ENCODE results near the gene DUOX2. TPM values are rescaled to one million over a fixed set of nuclear protein-coding genes. Genes with fewer than 3 reads are reported as not detected.
A peak's percentile ranks its signal among the peaks of the same experiment; 100 is the strongest.
"Not testable (repeated sequence)": the region's sequence is repeated elsewhere in the genome, so short reads cannot be mapped to it uniquely, and the experiment has no call there.

Gene DUOX2
- total RNA-seq, 1 experiment from 2014 or later, result 0.40 TPM

- no peak for DNase-seq (ENCODE audit: low read depth)
Measured at GRCh38 chr15:45138814-45139765, 25.1 kb upstream of the DUOX2 start.

- no peak for DNase-seq (ENCODE audit: low read depth)
Measured at GRCh38 chr15:45137703-45138102, 23.7 kb upstream of the DUOX2 start.

- no peak for DNase-seq (ENCODE audit: low read depth)
Measured at GRCh38 chr15:45136378-45136764, 22.4 kb upstream of the DUOX2 start.

- not testable (repeated sequence) for DNase-seq (ENCODE audit: low read depth)
Measured at GRCh38 chr15:45135705-45136377, 21.9 kb upstream of the DUOX2 start.

GRCh38 chr15:45134682-45135604 lies 21.0 kb upstream of the DUOX2 start:
- peak; percentile 46 for DNase-seq (ENCODE audit: low read depth)

- no peak for DNase-seq (ENCODE audit: low read depth)
Measured at GRCh38 chr15:45134046-45134445, 20.1 kb upstream of the DUOX2 start.

- no peak for DNase-seq (ENCODE audit: low read depth)
Measured at GRCh38 chr15:45133561-45133920, 19.6 kb upstream of the DUOX2 start.

- no peak for DNase-seq (ENCODE audit: low read depth)
Measured at GRCh38 chr15:45132844-45133560, 19.0 kb upstream of the DUOX2 start.

- DNase-seq (ENCODE audit: low read depth), result no peak
Measured at GRCh38 chr15:45131510-45131909, 17.5 kb upstream of the DUOX2 start.

GRCh38 chr15:45130291-45131000 lies 16.5 kb upstream of the DUOX2 start:
- DNase-seq (ENCODE audit: low read depth), result no peak

- no peak for DNase-seq (ENCODE audit: low read depth)
Measured at GRCh38 chr15:45129651-45130129, 15.7 kb upstream of the DUOX2 start, which contains the start of the genes DUOX1 and DUOXA1. Gene DUOX1, plus strand, starts transcription at chr15:45129994. Its CDS starts 1,973 bp downstream, at chr15:45131967. Gene DUOXA1, minus strand, starts transcription at chr15:45129879. Its CDS starts 6,865 bp downstream, at chr15:45123014.

- DNase-seq (ENCODE audit: low read depth), result no peak
Measured at GRCh38 chr15:45128971-45129639, 15.1 kb upstream of the DUOX2 start.

- no peak for DNase-seq (ENCODE audit: low read depth)
Measured at GRCh38 chr15:45126535-45127158, 12.7 kb upstream of the DUOX2 start.

GRCh38 chr15:45123397-45123796 lies 9.4 kb upstream of the DUOX2 start:
- DNase-seq (ENCODE audit: low read depth), result no peak

GRCh38 chr15:45122719-45123118 lies 8.7 kb upstream of the DUOX2 start:
- no peak for DNase-seq (ENCODE audit: low read depth)

GRCh38 chr15:45121706-45122417 lies 7.9 kb upstream of the DUOX2 start:
- peak; percentile 90 for DNase-seq (ENCODE audit: low read depth)

GRCh38 chr15:45121020-45121419 lies 7.0 kb upstream of the DUOX2 start:
- DNase-seq (ENCODE audit: low read depth), result no peak
